ENCODE data around the gene ZBTB34.

ZBTB34 gene

GRCh38 chr9:126874546-126875314 lies 14.3 kb downstream of the ZBTB34 start:
- no peak for DNase-seq (ENCODE audit: low read depth, low spot score)
- H3K27ac ChIP-seq: no peak overlapping the region

GRCh38 chr9:126875756-126876510 lies 15.5 kb downstream of the ZBTB34 start:
- no peak overlapping the region for H3K27ac ChIP-seq
- DNase-seq (ENCODE audit: low read depth, low spot score): no peak

- H3K27ac ChIP-seq: no peak overlapping the region
- no peak for DNase-seq (ENCODE audit: low read depth, low spot score)
These were observed 16.1 kb downstream of the ZBTB34 start for GRCh38 chr9:126876531-126876930.

GRCh38 chr9:126877418-126877817 lies 17.0 kb downstream of the ZBTB34 start:
- no peak overlapping the region for H3K27ac ChIP-seq
- no peak for DNase-seq (ENCODE audit: low read depth, low spot score)

GRCh38 chr9:126879288-126879687 lies 18.8 kb downstream of the ZBTB34 start:
- no peak overlapping the region for H3K27ac ChIP-seq
- DNase-seq (ENCODE audit: low read depth, low spot score): no peak

- no peak for DNase-seq (ENCODE audit: low read depth, low spot score)
- H3K27ac ChIP-seq: no peak overlapping the region
These were observed 19.9 kb downstream of the ZBTB34 start for GRCh38 chr9:126880226-126880946.

GRCh38 chr9:126880947-126881332 lies 20.5 kb downstream of the ZBTB34 start:
- no peak overlapping the region for H3K27ac ChIP-seq
- DNase-seq (ENCODE audit: low read depth, low spot score): no peak

- H3K27ac ChIP-seq: no peak overlapping the region
These were observed 22.3 kb downstream of the ZBTB34 start for GRCh38 chr9:126882746-126883145.

GRCh38 chr9:126883636-126884035 lies 23.2 kb downstream of the ZBTB34 start:
- no peak for DNase-seq (ENCODE audit: low read depth, low spot score)
- no peak overlapping the region for H3K27ac ChIP-seq

More at GRCh38 chr9:126882746-126883145, 22.3 kb downstream of the ZBTB34 start:
- DNase-seq (ENCODE audit: low read depth, low spot score): no peak

- H3K27ac ChIP-seq: no peak overlapping the region
- DNase-seq (ENCODE audit: low read depth, low spot score): no peak
These were observed 24.7 kb downstream of the ZBTB34 start for GRCh38 chr9:126885131-126885641.

- no peak for DNase-seq (ENCODE audit: low read depth, low spot score)
- H3K27ac ChIP-seq: no peak overlapping the region
These were observed 25.8 kb downstream of the ZBTB34 start for GRCh38 chr9:126886034-126886822.

GRCh38 chr9:126886897-126887296 lies 26.5 kb downstream of the ZBTB34 start:
- no peak overlapping the region for H3K27ac ChIP-seq
- DNase-seq (ENCODE audit: low read depth, low spot score): no peak

GRCh38 chr9:126891676-126892075 lies 31.2 kb downstream of the ZBTB34 start:
- H3K27ac ChIP-seq: no peak overlapping the region
- DNase-seq (ENCODE audit: low read depth, low spot score): no peak

GRCh38 chr9:126893079-126893478 lies 32.6 kb downstream of the ZBTB34 start:
- DNase-seq (ENCODE audit: low read depth, low spot score): no peak
- H3K27ac ChIP-seq: no peak overlapping the region

- no peak for DNase-seq (ENCODE audit: low read depth, low spot score)
- no peak overlapping the region for H3K27ac ChIP-seq
These were observed 33.7 kb downstream of the ZBTB34 start for GRCh38 chr9:126894052-126894603.

GRCh38 chr9:126902210-126902609 lies 41.8 kb downstream of the ZBTB34 start:
- DNase-seq (ENCODE audit: low read depth, low spot score): no peak
- no peak overlapping the region for H3K27ac ChIP-seq

- no peak for DNase-seq (ENCODE audit: low read depth, low spot score)
These were observed 44.1 kb downstream of the ZBTB34 start for GRCh38 chr9:126904586-126904985.

GRCh38 chr9:126906091-126906490 lies 45.7 kb downstream of the ZBTB34 start:
- DNase-seq (ENCODE audit: low read depth, low spot score): no peak

More at GRCh38 chr9:126904586-126904985, 44.1 kb downstream of the ZBTB34 start:
- no peak overlapping the region for H3K27ac ChIP-seq

GRCh38 chr9:126907058-126907457 lies 46.6 kb downstream of the ZBTB34 start:
- no peak for DNase-seq (ENCODE audit: low read depth, low spot score)

More at GRCh38 chr9:126906091-126906490, 45.7 kb downstream of the ZBTB34 start:
- H3K27ac ChIP-seq: no peak overlapping the region

More at GRCh38 chr9:126907058-126907457, 46.6 kb downstream of the ZBTB34 start:
- H3K27ac ChIP-seq: no peak overlapping the region

Data from epithelial cell of prostate (primary cell).